ENCODE results near the gene GRB7.
"Not testable (repeated sequence)": the region's sequence is repeated elsewhere in the genome, so short reads cannot be mapped to it uniquely, and the experiment has no call there.

Gene GRB7

GRCh38 chr17:39742126-39742855 is 4.6 kb downstream of the GRB7 start:
- H3K36me3 ChIP-seq (ENCODE audit: control insufficient read depth, insufficient read depth, low read length): peaks cover 2% of the 10 kb centered on the region
- no peak overlapping the region for H3K27ac ChIP-seq (ENCODE audit: low read depth, low read length)
- no peaks in the 10 kb centered on the region for H3K4me1 ChIP-seq (ENCODE audit: control insufficient read depth, insufficient read depth, low read length)
- no peak overlapping the region for H3K9ac ChIP-seq (ENCODE audit: low read length)
- H3K27me3 ChIP-seq (ENCODE audit: control insufficient read depth, insufficient read depth, low read length): peaks cover 21% of the 10 kb centered on the region
- H3K4me3 ChIP-seq (ENCODE audit: low read length): no peak overlapping the region

GRCh38 chr17:39742856-39743436 is 5.2 kb downstream of the GRB7 start:
- Histone ChIP-seq H3K9ac (ENCODE audit: low read length) (no peak overlapping the region), H3K27ac (ENCODE audit: low read depth, low read length) (no peak overlapping the region), H3K4me3 (ENCODE audit: low read length) (no peak overlapping the region), H3K27me3 (ENCODE audit: control insufficient read depth, insufficient read depth, low read length) (peaks cover 17% of the 10 kb centered on the region), H3K36me3 (ENCODE audit: control insufficient read depth, insufficient read depth, low read length) (peaks cover 2% of the 10 kb centered on the region), H3K4me1 (ENCODE audit: control insufficient read depth, insufficient read depth, low read length) (no peaks in the 10 kb centered on the region)

- no peak overlapping the region for H3K4me3 ChIP-seq (ENCODE audit: low read length)
- no peak overlapping the region for H3K27ac ChIP-seq (ENCODE audit: low read depth, low read length)
- H3K9ac ChIP-seq (ENCODE audit: low read length): no peak overlapping the region
- peaks cover 14% of the 10 kb centered on the region for H3K27me3 ChIP-seq (ENCODE audit: control insufficient read depth, insufficient read depth, low read length)
- peaks cover 2% of the 10 kb centered on the region for H3K36me3 ChIP-seq (ENCODE audit: control insufficient read depth, insufficient read depth, low read length)
- no peaks in the 10 kb centered on the region for H3K4me1 ChIP-seq (ENCODE audit: control insufficient read depth, insufficient read depth, low read length)
These were observed 6.5 kb downstream of the GRB7 start for GRCh38 chr17:39744075-39744835.

- H3K9ac ChIP-seq (ENCODE audit: low read length): no peak overlapping the region
- H3K4me1 ChIP-seq (ENCODE audit: control insufficient read depth, insufficient read depth, low read length): no peaks in the 10 kb centered on the region
- H3K4me3 ChIP-seq (ENCODE audit: low read length): no peak overlapping the region
- peaks cover 2% of the 10 kb centered on the region for H3K36me3 ChIP-seq (ENCODE audit: control insufficient read depth, insufficient read depth, low read length)
- peaks cover 14% of the 10 kb centered on the region for H3K27me3 ChIP-seq (ENCODE audit: control insufficient read depth, insufficient read depth, low read length)
- no peak overlapping the region for H3K27ac ChIP-seq (ENCODE audit: low read depth, low read length)
These were observed 7.1 kb downstream of the GRB7 start for GRCh38 chr17:39744836-39745215.

GRCh38 chr17:39745335-39746144 is 7.8 kb downstream of the GRB7 start:
- H3K4me1 ChIP-seq (ENCODE audit: control insufficient read depth, insufficient read depth, low read length): peaks cover 3% of the 10 kb centered on the region
- no peak overlapping the region for H3K27ac ChIP-seq (ENCODE audit: low read depth, low read length)
- no peak overlapping the region for H3K4me3 ChIP-seq (ENCODE audit: low read length)
- H3K36me3 ChIP-seq (ENCODE audit: control insufficient read depth, insufficient read depth, low read length): peaks cover 2% of the 10 kb centered on the region
- H3K9ac ChIP-seq (ENCODE audit: low read length): no peak overlapping the region
- H3K27me3 ChIP-seq (ENCODE audit: control insufficient read depth, insufficient read depth, low read length): peaks cover 8% of the 10 kb centered on the region

GRCh38 chr17:39746145-39746461 is 8.4 kb downstream of the GRB7 start:
- H3K27ac ChIP-seq (ENCODE audit: low read depth, low read length): no peak overlapping the region
- no peak overlapping the region for H3K4me3 ChIP-seq (ENCODE audit: low read length)
- H3K36me3 ChIP-seq (ENCODE audit: control insufficient read depth, insufficient read depth, low read length): peaks cover 2% of the 10 kb centered on the region
- H3K27me3 ChIP-seq (ENCODE audit: control insufficient read depth, insufficient read depth, low read length): peaks cover 4% of the 10 kb centered on the region
- H3K4me1 ChIP-seq (ENCODE audit: control insufficient read depth, insufficient read depth, low read length): peaks cover 3% of the 10 kb centered on the region
- H3K9ac ChIP-seq (ENCODE audit: low read length): no peak overlapping the region

GRCh38 chr17:39747745-39748144 is 10.0 kb downstream of the GRB7 start:
- H3K27ac ChIP-seq (ENCODE audit: low read depth, low read length): no peak overlapping the region
- no peaks in the 10 kb centered on the region for H3K27me3 ChIP-seq (ENCODE audit: control insufficient read depth, insufficient read depth, low read length)
- H3K9ac ChIP-seq (ENCODE audit: low read length): no peak overlapping the region
- no peak overlapping the region for H3K4me3 ChIP-seq (ENCODE audit: low read length)
- peaks cover 2% of the 10 kb centered on the region for H3K36me3 ChIP-seq (ENCODE audit: control insufficient read depth, insufficient read depth, low read length)
- peaks cover 3% of the 10 kb centered on the region for H3K4me1 ChIP-seq (ENCODE audit: control insufficient read depth, insufficient read depth, low read length)

- H3K4me1 ChIP-seq (ENCODE audit: control insufficient read depth, insufficient read depth, low read length); H3K9ac ChIP-seq (ENCODE audit: low read length); H3K27me3 ChIP-seq (ENCODE audit: control insufficient read depth, insufficient read depth, low read length); H3K36me3 ChIP-seq (ENCODE audit: control insufficient read depth, insufficient read depth, low read length); H3K4me3 ChIP-seq (ENCODE audit: low read length); H3K27ac ChIP-seq (ENCODE audit: low read depth, low read length): not testable (repeated sequence)
These were observed 10.8 kb downstream of the GRB7 start for GRCh38 chr17:39748444-39749034.

GRCh38 chr17:39750131-39751015 is 12.6 kb downstream of the GRB7 start:
- H3K27me3 ChIP-seq (ENCODE audit: control insufficient read depth, insufficient read depth, low read length): no peaks in the 10 kb centered on the region
- no peaks in the 10 kb centered on the region for H3K36me3 ChIP-seq (ENCODE audit: control insufficient read depth, insufficient read depth, low read length)
- peaks cover 3% of the 10 kb centered on the region for H3K4me1 ChIP-seq (ENCODE audit: control insufficient read depth, insufficient read depth, low read length)
- no peak overlapping the region for H3K9ac ChIP-seq (ENCODE audit: low read length)
- no peak overlapping the region for H3K27ac ChIP-seq (ENCODE audit: low read depth, low read length)
- H3K4me3 ChIP-seq (ENCODE audit: low read length): no peak overlapping the region

GRCh38 chr17:39751016-39751543 is 13.3 kb downstream of the GRB7 start:
- no peaks in the 10 kb centered on the region for H3K27me3 ChIP-seq (ENCODE audit: control insufficient read depth, insufficient read depth, low read length)
- no peak overlapping the region for H3K9ac ChIP-seq (ENCODE audit: low read length)
- H3K27ac ChIP-seq (ENCODE audit: low read depth, low read length): no peak overlapping the region
- H3K4me1 ChIP-seq (ENCODE audit: control insufficient read depth, insufficient read depth, low read length): peaks cover 3% of the 10 kb centered on the region
- no peaks in the 10 kb centered on the region for H3K36me3 ChIP-seq (ENCODE audit: control insufficient read depth, insufficient read depth, low read length)
- no peak overlapping the region for H3K4me3 ChIP-seq (ENCODE audit: low read length)

GRCh38 chr17:39751637-39752036 is 13.9 kb downstream of the GRB7 start:
- H3K36me3 ChIP-seq (ENCODE audit: control insufficient read depth, insufficient read depth, low read length): no peaks in the 10 kb centered on the region
- no peak overlapping the region for H3K4me3 ChIP-seq (ENCODE audit: low read length)
- no peak overlapping the region for H3K9ac ChIP-seq (ENCODE audit: low read length)
- peaks cover 3% of the 10 kb centered on the region for H3K4me1 ChIP-seq (ENCODE audit: control insufficient read depth, insufficient read depth, low read length)
- H3K27ac ChIP-seq (ENCODE audit: low read depth, low read length): no peak overlapping the region
- no peaks in the 10 kb centered on the region for H3K27me3 ChIP-seq (ENCODE audit: control insufficient read depth, insufficient read depth, low read length)

Data from rectal smooth muscle tissue (tissue), 1 donor.